ENCODE measurements around the gene CLRN2.
A peak's percentile ranks its signal among the peaks of the same experiment; 100 is the strongest.
"Not testable (repeated sequence)": the region's sequence is repeated elsewhere in the genome, so short reads cannot be mapped to it uniquely, and the experiment has no call there.

CLRN2 gene

GRCh38 chr4:17545374-17546140 is 30.6 kb downstream of the CLRN2 start:
- DNase-seq (ENCODE audit: low read depth): no peak

DNA sequence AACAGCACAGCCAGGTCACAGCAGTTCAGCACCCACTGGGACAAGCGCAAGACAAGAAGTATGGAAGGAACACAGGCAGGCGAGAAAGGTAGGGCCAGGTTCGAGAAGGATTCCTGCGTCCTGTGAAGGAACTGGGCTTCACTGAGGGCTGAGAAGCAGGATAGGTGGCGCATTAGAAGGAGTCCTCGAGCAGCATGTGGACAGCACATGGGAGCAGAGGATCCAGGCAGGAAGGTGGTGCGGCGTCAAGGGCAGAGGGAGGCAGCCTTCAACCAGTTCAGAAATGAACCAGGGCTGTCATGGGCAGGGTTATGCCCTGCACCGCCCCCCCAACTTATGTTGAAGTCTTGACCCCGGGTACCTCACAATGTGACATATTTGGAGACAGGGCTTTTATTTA is 31.3 kb downstream of the CLRN2 start:
- no peak for DNase-seq (ENCODE audit: low read depth)

- DNase-seq (ENCODE audit: low read depth): no peak
Observed at GRCh38 chr4:17546678-17547077, 31.7 kb downstream of the CLRN2 start.

- DNase-seq (ENCODE audit: low read depth): no peak
Observed at GRCh38 chr4:17550549-17550948, 35.6 kb downstream of the CLRN2 start.

GRCh38 chr4:17552427-17552826 is 37.5 kb downstream of the CLRN2 start:
- no peak for DNase-seq (ENCODE audit: low read depth)

DNA sequence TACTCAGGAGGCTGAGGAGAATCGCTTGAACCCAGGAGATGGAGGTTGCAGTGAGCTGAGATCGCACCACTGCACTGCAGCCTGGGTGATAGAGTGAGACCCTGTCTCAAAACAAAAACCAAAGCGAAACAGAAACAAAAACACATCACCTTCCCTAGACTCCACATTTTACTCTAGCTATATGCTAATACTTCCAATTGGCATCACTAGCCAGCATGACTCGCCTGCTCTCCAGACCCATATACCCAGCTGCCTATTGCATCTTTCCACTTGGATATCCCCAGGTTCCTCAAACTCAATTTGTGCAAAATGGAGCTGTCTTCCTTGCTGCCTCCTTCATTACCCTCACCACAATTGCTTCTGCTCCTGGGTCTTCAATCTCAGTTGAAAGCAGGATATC is 39.6 kb downstream of the CLRN2 start:
- DNase-seq (ENCODE audit: low read depth): no peak

GRCh38 chr4:17556498-17556897 is 41.5 kb downstream of the CLRN2 start:
- DNase-seq (ENCODE audit: low read depth): no peak

DNA sequence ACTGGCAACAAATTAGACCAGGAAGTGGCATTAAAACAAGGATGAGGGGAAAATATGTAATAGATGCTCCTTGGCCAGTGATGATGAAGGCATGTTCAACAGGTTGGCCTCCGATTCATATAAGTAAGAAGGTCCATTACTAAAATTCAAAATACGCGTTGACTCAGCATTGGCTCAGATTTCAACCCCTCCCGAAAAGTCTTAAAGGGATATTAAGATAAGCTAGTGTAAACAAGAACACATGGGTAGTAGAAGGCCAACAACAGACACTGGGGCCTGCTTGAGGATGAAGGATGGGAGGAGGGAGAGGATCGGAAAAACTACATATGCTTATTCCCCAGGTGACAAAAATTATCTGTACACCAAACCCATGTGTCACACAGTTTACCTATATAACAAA is 42.9 kb downstream of the CLRN2 start:
- DNase-seq (ENCODE audit: low read depth): no peak

DNA sequence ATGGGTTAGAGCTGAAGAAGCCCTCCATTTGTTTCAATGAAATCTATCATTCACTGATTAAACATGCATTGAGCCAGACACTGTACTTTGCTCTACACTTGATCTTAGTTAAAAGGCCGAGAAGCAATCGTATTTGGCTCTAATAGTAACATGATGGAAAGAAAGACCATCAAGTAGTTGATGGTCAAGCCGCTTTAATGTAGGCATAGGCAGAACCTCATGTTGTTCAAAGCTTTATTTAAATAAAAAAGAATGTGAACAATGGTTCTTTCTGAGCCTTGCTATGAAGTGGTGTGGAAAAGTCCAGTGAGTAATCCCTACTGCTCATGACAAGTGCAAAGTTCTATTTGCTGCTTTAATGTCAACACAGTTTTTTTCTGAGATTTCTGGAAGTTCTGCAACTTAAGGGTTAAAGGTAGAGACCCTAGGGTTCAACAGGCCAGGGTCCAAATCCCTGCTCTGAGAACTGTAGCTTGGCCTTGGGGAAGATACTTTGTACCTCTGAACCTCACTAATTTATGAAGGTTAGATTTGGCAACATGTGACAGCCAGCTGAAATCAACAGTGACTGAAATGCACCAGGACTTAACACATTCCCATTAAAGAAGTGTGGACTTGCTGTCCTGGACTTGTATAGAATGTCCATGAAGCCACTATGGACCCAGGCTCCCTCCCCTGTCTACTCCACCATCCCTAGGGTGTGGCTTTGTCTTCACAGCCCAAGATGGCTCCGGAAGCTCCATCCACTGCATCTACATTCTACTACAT is 44.2 kb downstream of the CLRN2 start:
- DNase-seq (ENCODE audit: low read depth): no peak

DNA sequence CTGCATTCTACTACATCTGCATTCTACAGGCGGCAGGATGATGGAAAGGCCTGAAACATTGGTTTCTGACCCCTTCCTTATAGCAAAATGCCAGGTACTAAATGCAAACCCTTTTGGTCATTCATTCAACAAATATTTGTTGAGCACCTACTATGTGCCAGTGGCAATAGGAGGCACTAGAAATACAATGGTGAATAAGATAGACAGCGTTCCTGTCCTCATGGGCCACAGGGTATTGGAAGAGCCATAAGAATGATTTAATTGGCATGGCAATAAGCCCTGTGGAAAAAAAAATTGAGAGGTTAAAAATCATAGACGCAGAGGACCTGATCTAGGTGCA is 44.7 kb downstream of the CLRN2 start:
- DNase-seq (ENCODE audit: low read depth): no peak

GRCh38 chr4:17560065-17560673 is 45.2 kb downstream of the CLRN2 start:
- no peak for DNase-seq (ENCODE audit: low read depth)

DNA sequence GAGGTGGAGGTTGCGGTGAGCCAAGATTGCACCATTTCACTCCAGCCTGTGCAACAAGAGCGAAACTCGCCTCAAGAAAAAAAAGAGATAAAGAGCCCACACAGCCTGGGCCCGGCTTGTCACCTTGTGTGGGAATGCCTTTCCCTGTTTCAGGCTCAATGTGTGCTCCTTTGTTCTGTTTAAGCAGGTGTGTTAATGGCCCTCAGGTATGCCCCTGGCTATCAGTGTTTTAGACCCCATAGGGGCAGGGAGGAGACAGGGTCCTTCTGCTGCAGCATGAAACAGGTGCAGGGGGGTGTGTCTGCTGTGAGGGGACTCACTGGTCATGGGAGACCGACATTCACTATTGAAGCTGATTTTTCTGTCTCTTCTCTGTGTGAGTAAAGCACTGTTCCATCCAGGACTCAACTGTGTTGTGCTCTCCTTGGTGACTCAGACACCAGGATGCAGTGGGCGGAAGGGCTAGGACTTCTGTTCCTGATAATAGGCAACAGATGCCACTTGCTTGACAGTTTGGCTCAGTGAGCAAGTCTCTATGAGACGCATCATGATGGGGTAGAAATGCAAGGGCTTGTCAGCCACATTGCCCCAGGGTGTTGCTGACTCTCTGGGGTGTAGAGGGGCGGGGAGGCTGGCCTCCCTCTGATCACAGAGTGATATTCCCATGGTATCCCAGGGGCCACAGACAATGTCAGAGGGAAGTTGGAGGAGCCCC is 46.4 kb downstream of the CLRN2 start:
- peak; percentile 49 for DNase-seq (ENCODE audit: low read depth)

GRCh38 chr4:17562157-17562556 is 47.2 kb downstream of the CLRN2 start:
- DNase-seq (ENCODE audit: low read depth): no peak

DNA sequence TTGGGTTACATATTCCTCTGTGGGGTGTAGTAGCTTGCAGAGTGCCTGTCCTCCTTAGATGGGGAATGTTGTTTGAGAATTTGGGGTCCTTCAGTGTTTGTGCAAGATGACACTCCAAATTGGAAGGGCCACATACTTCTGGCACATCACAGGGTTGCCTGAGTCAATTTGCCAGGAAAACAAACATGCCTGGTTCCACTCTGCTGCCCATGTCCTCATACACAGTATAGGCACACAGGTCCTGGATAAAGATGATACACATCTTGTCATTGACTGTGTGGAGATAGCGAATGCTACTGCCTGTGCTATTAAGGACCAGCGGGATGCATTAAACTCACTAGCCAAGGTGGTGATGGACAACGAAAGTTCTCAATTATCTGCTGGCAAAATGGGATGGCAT is 50.9 kb downstream of the CLRN2 start:
- no peak for DNase-seq (ENCODE audit: low read depth)

- no peak for DNase-seq (ENCODE audit: low read depth)
Observed at GRCh38 chr4:17567271-17567670, 52.3 kb downstream of the CLRN2 start.

DNA sequence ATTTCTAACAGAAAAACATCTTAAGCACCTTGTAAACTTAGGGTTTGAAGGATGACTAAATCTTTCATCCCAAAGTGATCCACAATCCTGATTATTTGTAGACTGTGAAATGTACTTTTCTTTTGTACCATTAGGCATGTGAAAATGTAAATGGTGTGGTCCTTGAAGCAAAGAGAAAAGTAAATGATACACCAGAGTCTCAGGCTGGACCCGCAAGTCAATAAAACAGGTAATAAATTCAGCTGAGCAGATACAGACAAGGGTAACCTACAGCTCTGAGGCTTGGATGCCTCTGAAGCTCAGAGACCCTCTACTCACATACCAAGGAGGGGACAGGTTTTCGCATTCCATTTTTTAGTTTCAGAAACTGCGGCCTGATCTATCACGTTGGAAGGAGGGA is 59.2 kb downstream of the CLRN2 start:
- DNase-seq (ENCODE audit: low read depth): no peak

DNA sequence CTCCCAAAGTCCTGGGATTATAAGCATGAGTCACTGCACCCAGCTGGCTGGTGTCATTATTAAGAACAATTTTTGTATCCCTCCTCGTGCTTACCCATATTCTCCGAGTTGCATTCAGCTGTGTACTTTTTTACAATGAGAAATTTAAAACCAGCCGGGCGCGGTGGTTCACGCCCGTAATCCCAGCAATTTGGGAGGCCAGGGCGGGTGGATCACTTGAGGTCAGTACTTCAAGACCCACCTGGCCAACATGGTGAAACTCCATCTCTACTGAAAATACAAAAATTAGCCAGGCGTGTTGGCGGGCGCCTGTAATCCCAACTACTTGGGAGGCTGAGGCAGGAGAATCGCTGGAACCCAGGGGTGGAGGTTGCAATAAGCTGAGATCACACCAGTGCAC is 60.2 kb downstream of the CLRN2 start:
- not testable (repeated sequence) for DNase-seq (ENCODE audit: low read depth)
